Stimulated activated CD4-positive, alpha-beta T cell treated with anti-CD3 and anti-CD28 coated beads, Interleukin-1b, Interleukin-23, amount 100 ng/mL, for 1 hour (primary cell): ENCODE results near the gene IRF7.

ENCODE experiments used
- DNase-seq, 2 donors: peaks; one replicate each; pipeline ENCODE4 v3.0.0-alpha.2; 2020; ENCODE audit warnings: low read depth in 2 of 2

Gene IRF7

GRCh38 chr11:620935-621814 lies 5.4 kb upstream of the IRF7 start:
- DNase-seq = no peak

- DNase-seq = no peak
These were observed 4.5 kb upstream of the IRF7 start for GRCh38 chr11:620201-620600.

GRCh38 chr11:619628-620050 lies 3.9 kb upstream of the IRF7 start:
- no peak for DNase-seq

- no peak for DNase-seq
These were observed 3.3 kb upstream of the IRF7 start for GRCh38 chr11:618856-619627.

GRCh38 chr11:617912-618682 lies 2.3 kb upstream of the IRF7 start:
- DNase-seq = no peak

GRCh38 chr11:617199-617911 lies 1.6 kb upstream of the IRF7 start:
- no peak for DNase-seq

- DNase-seq = no peak
These were observed 809 bp upstream of the IRF7 start for GRCh38 chr11:616320-617198.

GRCh38 chr11:614623-615503 lies 887 bp downstream of the IRF7 start:
- no peak for DNase-seq

GRCh38 chr11:614021-614622 lies 1.6 kb downstream of the IRF7 start:
- DNase-seq = no peak

- peak; percentile 61 to 70 for DNase-seq
These were observed 2.3 kb downstream of the IRF7 start for GRCh38 chr11:613369-613968.

GRCh38 chr11:612961-613300 lies 2.8 kb downstream of the IRF7 start:
- no peak for DNase-seq

- no peak for DNase-seq
These were observed 3.4 kb downstream of the IRF7 start for GRCh38 chr11:612201-612960.

- DNase-seq = no peak
These were observed 4.5 kb downstream of the IRF7 start for GRCh38 chr11:611001-611996.

- DNase-seq = no peak
These were observed 5.5 kb downstream of the IRF7 start for GRCh38 chr11:610146-610801.

GRCh38 chr11:609341-609811 lies 6.4 kb downstream of the IRF7 start:
- no peak for DNase-seq

GRCh38 chr11:608791-609251 lies 6.9 kb downstream of the IRF7 start:
- DNase-seq = no peak
